OCI-LY3 (cell line): ENCODE data around the gene GC.
"Not testable (repeated sequence)": the region's sequence is repeated elsewhere in the genome, so short reads cannot be mapped to it uniquely, and the experiment has no call there.

ENCODE experiments used
- H2AFZ ChIP-seq: fragments of 200-600, 300-600 bp; shearing (Covaris generic); 2 replicates; pipeline ENCODE4 v1.6.0; 2014; ENCODE audit warnings: antibody characterized with exemption, low read depth, low read length
- H3K27ac ChIP-seq: fragments of 200-600, 300-600 bp; sonication (generic); 2 replicates; pipeline ENCODE4 v1.5.1; 2014; ENCODE audit warnings: mild to moderate bottlenecking, low read length, moderate library complexity, mixed read lengths
- H3K27me3 ChIP-seq: fragments of 200-600, 300-600 bp; sonication (generic); 2 replicates; pipeline ENCODE4 v1.6.1; 2014; ENCODE audit warnings: low read depth, low read length, mixed read lengths
- H3K36me3 ChIP-seq: fragments of 200-600, 300-600 bp; sonication (generic); replicated peaks from 2 replicates; pipeline ENCODE3; 2014; ENCODE audit warnings: low read depth, low read length, mixed read lengths
- H3K4me1 ChIP-seq: fragments of 300-600, 200-600 bp; sonication (generic); 2 replicates; pipeline ENCODE4 v1.6.1; 2014; ENCODE audit warnings: low read length, mixed read lengths
- H3K4me2 ChIP-seq: fragments of 200-600, 300-600 bp; sonication (generic); 2 replicates; pipeline ENCODE4 v1.6.1; 2014; ENCODE audit warnings: low read length, mixed read lengths
- H3K4me3 ChIP-seq: fragments of 300-600, 200-600 bp; sonication (generic); 2 replicates; pipeline ENCODE4 v1.5.1; 2014; ENCODE audit warnings: antibody characterized with exemption, mild to moderate bottlenecking, low read length, moderate library complexity
- H3K79me2 ChIP-seq: fragments of 300-600, 200-600 bp; shearing (Covaris generic); 2 replicates; pipeline ENCODE4 v1.6.1; 2014; ENCODE audit warnings: mild to moderate bottlenecking, low read length, mixed read lengths
- H3K9ac ChIP-seq: fragments of 300-600, 200-600 bp; shearing (Covaris generic); 2 replicates; pipeline ENCODE4 v1.6.0; 2014; ENCODE audit warnings: mild to moderate bottlenecking, low read length, moderate library complexity
- H3K9me3 ChIP-seq: fragments of 200-600, 300-600 bp; shearing (Covaris generic); 2 replicates; pipeline ENCODE4 v1.6.1; 2014; ENCODE audit warnings: low read length, mixed read lengths; ENCODE audit not compliant: insufficient read depth
- H4K20me1 ChIP-seq: fragments of 200-600, 300-600 bp; sonication (generic); 2 replicates; pipeline ENCODE4 v1.6.1; 2016; ENCODE audit warnings: low read length, mixed read lengths; ENCODE audit not compliant: insufficient read depth
- EZH2phosphoT487 ChIP-seq: fragments of 200-600 bp; shearing (Covaris generic); IDR thresholded peaks from 2 replicates; pipeline ENCODE4 v1.6.1; 2018; ENCODE audit warnings: antibody characterized with exemption, mixed run types, low read depth
- TF ChIP-seq, protein P1 (sequence below): fragments of 200-600, 300-600 bp; sonication (generic); IDR thresholded peaks from 2 replicates; pipeline ENCODE4 v1.5.1; 2014; ENCODE audit warnings: antibody characterized with exemption, low read length, low read depth

GC gene

DNA sequence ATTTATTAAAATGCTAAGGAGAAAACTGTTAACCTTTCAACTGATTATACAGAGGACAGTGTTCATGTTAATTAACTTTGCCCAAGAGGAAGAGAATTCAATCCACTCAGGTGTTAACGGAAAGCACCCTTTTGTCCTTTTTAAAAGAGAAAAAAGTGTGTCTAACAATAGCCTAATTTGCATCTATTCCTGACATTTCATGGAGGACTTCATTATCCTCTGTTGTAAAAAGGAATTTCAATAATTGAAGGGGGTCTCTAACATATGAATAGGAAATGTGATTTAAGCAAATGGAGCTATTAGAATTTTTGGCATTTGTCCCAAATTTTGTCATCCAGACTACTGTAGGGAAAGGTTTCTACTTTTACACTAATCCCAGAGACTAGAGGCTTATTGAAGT is 44.6 kb upstream of the GC start:
- TF ChIP-seq, protein P1, sequence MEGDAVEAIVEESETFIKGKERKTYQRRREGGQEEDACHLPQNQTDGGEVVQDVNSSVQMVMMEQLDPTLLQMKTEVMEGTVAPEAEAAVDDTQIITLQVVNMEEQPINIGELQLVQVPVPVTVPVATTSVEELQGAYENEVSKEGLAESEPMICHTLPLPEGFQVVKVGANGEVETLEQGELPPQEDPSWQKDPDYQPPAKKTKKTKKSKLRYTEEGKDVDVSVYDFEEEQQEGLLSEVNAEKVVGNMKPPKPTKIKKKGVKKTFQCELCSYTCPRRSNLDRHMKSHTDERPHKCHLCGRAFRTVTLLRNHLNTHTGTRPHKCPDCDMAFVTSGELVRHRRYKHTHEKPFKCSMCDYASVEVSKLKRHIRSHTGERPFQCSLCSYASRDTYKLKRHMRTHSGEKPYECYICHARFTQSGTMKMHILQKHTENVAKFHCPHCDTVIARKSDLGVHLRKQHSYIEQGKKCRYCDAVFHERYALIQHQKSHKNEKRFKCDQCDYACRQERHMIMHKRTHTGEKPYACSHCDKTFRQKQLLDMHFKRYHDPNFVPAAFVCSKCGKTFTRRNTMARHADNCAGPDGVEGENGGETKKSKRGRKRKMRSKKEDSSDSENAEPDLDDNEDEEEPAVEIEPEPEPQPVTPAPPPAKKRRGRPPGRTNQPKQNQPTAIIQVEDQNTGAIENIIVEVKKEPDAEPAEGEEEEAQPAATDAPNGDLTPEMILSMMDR, result no peak
- TF ChIP-seq EZH2phosphoT487, result no peak
- no peak overlapping the region for H3K4me3 ChIP-seq
- H3K27ac ChIP-seq, result no peak overlapping the region
- no peak overlapping the region for H3K9ac ChIP-seq
- H3K9me3 ChIP-seq, result no peaks in the 10 kb centered on the region
- H3K4me1 ChIP-seq, result peaks cover 18% of the 10 kb centered on the region
- H3K4me2 ChIP-seq, result no peak overlapping the region
- no peaks in the 10 kb centered on the region for H3K36me3 ChIP-seq
- H3K27me3 ChIP-seq, result peaks cover 4% of the 10 kb centered on the region; the same call in 1 of the 2 replicates
- H3K79me2 ChIP-seq, result no peaks in the 10 kb centered on the region
- H2AFZ ChIP-seq, result no peak overlapping the region
- H4K20me1 ChIP-seq, result no peaks in the 10 kb centered on the region

DNA sequence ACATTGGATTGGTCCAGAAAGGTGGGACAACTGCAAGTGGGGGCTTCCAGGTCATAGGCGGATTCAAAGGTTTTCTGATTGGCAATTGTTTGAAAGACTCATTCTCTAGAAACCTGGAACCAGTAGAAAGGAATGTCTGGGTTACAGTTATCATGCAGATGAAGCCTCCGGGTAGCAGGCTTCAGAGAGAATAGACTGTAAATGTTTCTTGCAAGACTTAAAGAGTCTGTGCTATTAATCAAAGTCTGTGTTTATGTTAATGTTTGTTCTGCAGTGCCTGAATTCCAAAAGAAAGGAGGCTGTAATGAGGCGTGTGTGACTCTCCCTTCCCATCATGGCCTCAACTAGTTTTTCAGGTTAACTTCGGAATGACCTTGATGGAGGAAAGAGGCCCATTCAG is 43.9 kb upstream of the GC start:
- no peak overlapping the region for H3K9ac ChIP-seq
- no peaks in the 10 kb centered on the region for H3K9me3 ChIP-seq
- H2AFZ ChIP-seq, result no peak overlapping the region
- no peaks in the 10 kb centered on the region for H3K79me2 ChIP-seq
- H3K36me3 ChIP-seq, result no peaks in the 10 kb centered on the region
- TF ChIP-seq EZH2phosphoT487, result no peak
- TF ChIP-seq, protein P1, result no peak
- no peak overlapping the region for H3K4me3 ChIP-seq
- peaks cover 18% of the 10 kb centered on the region for H3K4me1 ChIP-seq
- peaks cover 4% of the 10 kb centered on the region; the same call in 1 of the 2 replicates for H3K27me3 ChIP-seq
- no peak overlapping the region for H3K4me2 ChIP-seq
- H3K27ac ChIP-seq, result no peak overlapping the region
- H4K20me1 ChIP-seq, result no peaks in the 10 kb centered on the region

DNA sequence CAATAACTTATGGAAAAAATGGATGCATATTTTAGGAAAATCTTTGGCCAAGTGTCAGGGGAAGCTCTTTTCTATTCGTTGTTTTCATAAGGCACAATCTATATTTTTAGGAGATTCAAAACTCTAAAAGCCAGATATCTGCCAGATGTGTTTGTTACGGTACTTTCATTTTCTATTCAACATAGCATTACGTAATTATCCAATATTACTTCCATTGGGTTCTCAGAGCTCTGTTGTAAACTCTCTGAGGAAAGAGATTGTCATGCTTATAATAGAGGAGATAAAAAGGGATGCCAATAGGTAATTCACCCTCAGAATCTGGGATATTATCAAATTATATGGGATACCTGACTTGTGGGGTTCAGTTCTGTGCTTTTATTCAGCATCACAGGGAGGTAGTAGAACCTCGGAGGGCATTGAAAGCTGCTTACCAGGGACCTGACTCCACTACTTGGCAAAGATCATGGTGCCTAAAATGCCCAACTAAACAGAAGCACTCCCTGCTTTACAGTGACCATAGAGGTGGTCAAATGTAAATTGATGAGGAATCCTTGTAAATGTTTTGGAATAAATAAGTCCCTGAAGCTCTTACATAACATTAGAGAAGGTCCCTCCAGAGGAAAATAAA is 32.9 kb upstream of the GC start:
- no peak overlapping the region for H3K4me3 ChIP-seq
- TF ChIP-seq, protein P1, result no peak
- TF ChIP-seq EZH2phosphoT487, result no peak
- H3K36me3 ChIP-seq, result no peaks in the 10 kb centered on the region
- no peak overlapping the region for H3K9ac ChIP-seq
- H2AFZ ChIP-seq, result no peak overlapping the region
- no peak overlapping the region for H3K27ac ChIP-seq
- no peaks in the 10 kb centered on the region for H3K4me1 ChIP-seq
- no peaks in the 10 kb centered on the region for H4K20me1 ChIP-seq
- no peaks in the 10 kb centered on the region for H3K27me3 ChIP-seq
- no peaks in the 10 kb centered on the region for H3K9me3 ChIP-seq
- no peak overlapping the region for H3K4me2 ChIP-seq
- no peaks in the 10 kb centered on the region for H3K79me2 ChIP-seq

DNA sequence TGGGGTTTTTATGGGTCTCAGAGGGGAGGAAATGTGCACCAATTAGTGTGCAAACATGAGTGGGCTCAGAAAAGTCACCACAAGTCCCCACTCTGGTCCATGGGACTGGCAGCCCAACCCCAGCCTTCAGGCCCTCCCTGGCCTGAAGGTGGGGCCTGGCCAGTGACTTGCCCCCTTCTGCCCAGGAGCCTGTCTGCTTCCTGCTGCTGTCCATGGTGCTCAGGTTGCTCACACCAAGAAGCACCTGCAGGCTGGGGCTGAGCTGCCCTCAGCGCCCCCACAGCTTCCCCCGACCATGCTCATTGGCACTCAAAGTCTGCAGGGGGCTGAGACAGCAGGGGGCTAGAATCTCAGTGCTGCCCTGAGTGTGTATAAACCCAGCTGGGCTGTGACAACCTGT is 30.6 kb upstream of the GC start:
- no peak overlapping the region for H2AFZ ChIP-seq
- TF ChIP-seq EZH2phosphoT487, result no peak
- TF ChIP-seq, protein P1, result no peak

DNA sequence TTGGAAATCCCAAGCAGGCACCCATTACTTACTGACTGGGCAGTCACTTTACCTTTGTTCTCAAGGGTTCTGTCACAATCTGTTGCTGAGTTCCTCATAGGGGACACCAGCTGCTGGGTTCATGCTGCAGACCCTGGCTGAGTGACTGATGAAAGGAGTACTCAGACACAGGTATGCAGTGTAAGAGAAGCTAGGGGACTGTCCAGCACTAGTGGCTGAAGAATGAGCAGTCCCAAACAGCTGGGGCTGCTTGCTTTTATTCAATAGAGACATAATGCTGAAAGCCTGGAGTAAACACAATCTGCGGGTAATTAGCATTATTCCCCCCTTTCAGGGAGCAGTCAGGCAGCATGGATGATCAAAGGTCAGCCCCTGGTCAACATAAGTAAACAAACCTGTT is 25.9 kb upstream of the GC start:
- H3K27ac ChIP-seq, H3K27me3 ChIP-seq, H3K4me1 ChIP-seq, H3K9me3 ChIP-seq, H3K79me2 ChIP-seq, H3K4me2 ChIP-seq, H3K4me3 ChIP-seq, H3K36me3 ChIP-seq, H4K20me1 ChIP-seq, H3K9ac ChIP-seq, H2AFZ ChIP-seq: not testable (repeated sequence)

More for the DNA sequence above, 30.6 kb upstream of the GC start:
- Histone ChIP-seq H3K4me3 (no peak overlapping the region), H3K27me3 (no peaks in the 10 kb centered on the region), H3K27ac (no peak overlapping the region), H3K4me2 (no peak overlapping the region), H3K9ac (no peak overlapping the region), H3K9me3 (no peaks in the 10 kb centered on the region), H3K4me1 (no peaks in the 10 kb centered on the region), H3K79me2 (no peaks in the 10 kb centered on the region), H3K36me3 (no peaks in the 10 kb centered on the region), H4K20me1 (no peaks in the 10 kb centered on the region)
